ENCODE data around the gene LRRC72.

LRRC72 gene

GRCh38 chr7:16619979-16620408 lies 93.4 kb downstream of the LRRC72 start:
- no peak for DNase-seq (ENCODE audit: low read depth in 2 of 2)

- DNase-seq (ENCODE audit: low read depth in 2 of 2), result no peak
Observed at GRCh38 chr7:16626388-16626787, 99.8 kb downstream of the LRRC72 start.

GRCh38 chr7:16627236-16627635 lies 100.6 kb downstream of the LRRC72 start:
- no peak for DNase-seq (ENCODE audit: low read depth in 2 of 2)

- no peak for DNase-seq (ENCODE audit: low read depth in 2 of 2)
Observed at GRCh38 chr7:16630654-16631053, 104.0 kb downstream of the LRRC72 start.
